Effector CD8-positive, alpha-beta T cell (primary cell): ENCODE measurements around the gene DOCK1.
"Not testable (repeated sequence)": the region's sequence is repeated elsewhere in the genome, so short reads cannot be mapped to it uniquely, and the experiment has no call there.

ENCODE experiments used
- DNase-seq: peaks from one replicate; lab custom pipeline; 2025; lab: John Stamatoyannopoulos, UW

DOCK1 gene

GRCh38 chr10:126903656-126904360 lies 1.4 kb upstream of the DOCK1 start:
- DNase-seq: no peak

GRCh38 chr10:126904516-126904817 lies 761 bp upstream of the DOCK1 start:
- DNase-seq: no peak

GRCh38 chr10:126905776-126906703 lies 812 bp downstream of the DOCK1 start:
- no peak for DNase-seq

GRCh38 chr10:126906704-126907422 lies 1.6 kb downstream of the DOCK1 start:
- no peak for DNase-seq

GRCh38 chr10:126907423-126907970 lies 2.3 kb downstream of the DOCK1 start:
- DNase-seq: no peak

- no peak for DNase-seq
Observed at GRCh38 chr10:126908225-126908624, 3.0 kb downstream of the DOCK1 start.

- no peak for DNase-seq
Observed at GRCh38 chr10:126908729-126909128, 3.5 kb downstream of the DOCK1 start.

GRCh38 chr10:126909147-126909546 lies 3.9 kb downstream of the DOCK1 start:
- DNase-seq: no peak

GRCh38 chr10:126910196-126910595 lies 5.0 kb downstream of the DOCK1 start:
- DNase-seq: no peak

GRCh38 chr10:126910798-126911197 lies 5.6 kb downstream of the DOCK1 start:
- DNase-seq: no peak

GRCh38 chr10:126911301-126911700 lies 6.1 kb downstream of the DOCK1 start:
- no peak for DNase-seq

GRCh38 chr10:126913316-126913715 lies 8.1 kb downstream of the DOCK1 start:
- DNase-seq: no peak

GRCh38 chr10:126914561-126914960 lies 9.3 kb downstream of the DOCK1 start:
- no peak for DNase-seq

- not testable (repeated sequence) for DNase-seq
Observed at GRCh38 chr10:126916952-126917351, 11.7 kb downstream of the DOCK1 start.

- no peak for DNase-seq
Observed at GRCh38 chr10:126917375-126917774, 12.1 kb downstream of the DOCK1 start.

GRCh38 chr10:126917975-126918908 lies 13.0 kb downstream of the DOCK1 start:
- DNase-seq: no peak

GRCh38 chr10:126919426-126919825 lies 14.2 kb downstream of the DOCK1 start:
- no peak for DNase-seq

- DNase-seq: no peak
Observed at GRCh38 chr10:126921162-126921561, 15.9 kb downstream of the DOCK1 start.

GRCh38 chr10:126921974-126922525 lies 16.8 kb downstream of the DOCK1 start:
- DNase-seq: no peak

- DNase-seq: no peak
Observed at GRCh38 chr10:126924180-126924914, 19.1 kb downstream of the DOCK1 start.
